Measurements from ENCODE around the gene LRRC59.

The LRRC59 gene

GRCh38 chr17:50347894-50348291 is 49.4 kb downstream of the LRRC59 start:
- H3K36me3 ChIP-seq (ENCODE audit: control insufficient read depth in 1 of 2, insufficient read depth in 2 of 2, low read depth in 1 of 2, low read length in 2 of 2), result peaks cover 9 to 14% of the 10 kb centered on the region in 2 experiments
- no peaks in the 10 kb centered on the region for H3K27me3 ChIP-seq (ENCODE audit: control insufficient read depth in 1 of 2, insufficient read depth in 1 of 2, low read length in 2 of 2)
- peaks cover 39% of the 10 kb centered on the region for H3K79me1 ChIP-seq (replicated peaks; ENCODE audit: low read length, poor library complexity, severe bottlenecking)
- WGBS, result 98% methylated on average over 1 of the region's 3 CpGs
- no peak overlapping the region for H2AFZ ChIP-seq (ENCODE audit: low read depth, low read length)
- H3K14ac ChIP-seq (ENCODE audit: low read length in 2 of 2), result no peak overlapping the region
- no peak overlapping the region for H3K4me2 ChIP-seq (ENCODE audit: low read length, poor library complexity, severe bottlenecking)
- no peak overlapping the region for H2BK120ac ChIP-seq (ENCODE audit: low read depth, low read length)
- no peak overlapping the region for H3K23ac ChIP-seq (ENCODE audit: low read length in 2 of 2)
- H3K18ac ChIP-seq (ENCODE audit: low read depth in 1 of 2, low read length in 2 of 2), result peak overlapping the region in 1 of 2 experiments; percentile 44
- H3K4me1 ChIP-seq (ENCODE audit: control insufficient read depth, insufficient read depth, low read depth, low read length), result peaks cover 31% of the 10 kb centered on the region
- no peak overlapping the region for H3K27ac ChIP-seq (ENCODE audit: low read length, poor library complexity, severe bottlenecking)
- H4K91ac ChIP-seq (ENCODE audit: low read length), result no peak overlapping the region
- no peak for DNase-seq
- no peaks in the 10 kb centered on the region for H3K9me3 ChIP-seq (ENCODE audit: control insufficient read depth, low read length)
- no peak overlapping the region for H4K8ac ChIP-seq (ENCODE audit: low read length)
- H3K4ac ChIP-seq (ENCODE audit: low read depth in 1 of 2, low read length in 2 of 2), result no peak overlapping the region
- H2BK15ac ChIP-seq (ENCODE audit: low read depth, poor library complexity, severe bottlenecking), result no peak overlapping the region
- peak overlapping the region; percentile 92 for H3K9ac ChIP-seq (ENCODE audit: low read length)
- no peak overlapping the region for H2BK5ac ChIP-seq (ENCODE audit: low read depth, low read length, poor library complexity, severe bottlenecking)
- no peak overlapping the region for H2BK12ac ChIP-seq (ENCODE audit: low read length in 2 of 2)
- no peak overlapping the region for H2AK5ac ChIP-seq (ENCODE audit: low read length, severe bottlenecking)
- H3K4me3 ChIP-seq (ENCODE audit: insufficient read depth in 1 of 2, low read depth in 1 of 2, low read length in 2 of 2), result peak overlapping the region in 1 of 2 experiments; percentile 99

GRCh38 chr17:50347117-50347893 is 50.0 kb downstream of the LRRC59 start:
- peaks cover 31% of the 10 kb centered on the region for H3K4me1 ChIP-seq (ENCODE audit: control insufficient read depth, insufficient read depth, low read depth, low read length)
- H4K8ac ChIP-seq (ENCODE audit: low read length), result no peak overlapping the region
- H4K91ac ChIP-seq (ENCODE audit: low read length), result peak overlapping the region; percentile 65
- peak overlapping the region; percentile 99 for H3K4me3 ChIP-seq (ENCODE audit: insufficient read depth in 1 of 2, low read depth in 1 of 2, low read length in 2 of 2)
- no peak overlapping the region for H2BK5ac ChIP-seq (ENCODE audit: low read depth, low read length, poor library complexity, severe bottlenecking)
- DNase-seq, result no peak
- H3K27me3 ChIP-seq (ENCODE audit: control insufficient read depth in 1 of 2, insufficient read depth in 1 of 2, low read length in 2 of 2), result no peaks in the 10 kb centered on the region
- H3K18ac ChIP-seq (ENCODE audit: low read depth in 1 of 2, low read length in 2 of 2), result peak overlapping the region; percentile 44 to 55
- no peaks in the 10 kb centered on the region for H3K9me3 ChIP-seq (ENCODE audit: control insufficient read depth, low read length)
- peak overlapping the region in 1 of 2 experiments; percentile 94 for H3K14ac ChIP-seq (ENCODE audit: low read length in 2 of 2)
- peak overlapping the region; percentile 74 for H3K4me2 ChIP-seq (ENCODE audit: low read length, poor library complexity, severe bottlenecking)
- peak overlapping the region; percentile 55 to 94 for H3K4ac ChIP-seq (ENCODE audit: low read depth in 1 of 2, low read length in 2 of 2)
- no peak overlapping the region for H2BK120ac ChIP-seq (ENCODE audit: low read depth, low read length)
- H2AK5ac ChIP-seq (ENCODE audit: low read length, severe bottlenecking), result peak overlapping the region; percentile 13
- no peak overlapping the region for H2BK15ac ChIP-seq (ENCODE audit: low read depth, poor library complexity, severe bottlenecking)
- no peak overlapping the region for H2AFZ ChIP-seq (ENCODE audit: low read depth, low read length)
- peak overlapping the region in 1 of 2 experiments; percentile 87 for H3K23ac ChIP-seq (ENCODE audit: low read length in 2 of 2)
- no peak overlapping the region for H3K27ac ChIP-seq (ENCODE audit: low read length, poor library complexity, severe bottlenecking)
- H3K36me3 ChIP-seq (ENCODE audit: control insufficient read depth in 1 of 2, insufficient read depth in 2 of 2, low read depth in 1 of 2, low read length in 2 of 2), result peaks cover 4 to 8% of the 10 kb centered on the region in 2 experiments
- H3K79me1 ChIP-seq (replicated peaks; ENCODE audit: low read length, poor library complexity, severe bottlenecking), result peaks cover 33% of the 10 kb centered on the region
- H3K9ac ChIP-seq (ENCODE audit: low read length), result peak overlapping the region; percentile 92
- 38% methylated on average over 16 of the region's 17 CpGs for WGBS
- H2BK12ac ChIP-seq (ENCODE audit: low read length in 2 of 2), result peak overlapping the region in 1 of 2 experiments; percentile 67

GRCh38 chr17:50346313-50347116 is 50.8 kb downstream of the LRRC59 start:
- Histone ChIP-seq H3K4me2 (ENCODE audit: low read length, poor library complexity, severe bottlenecking) (peak overlapping the region; percentile 74), H4K8ac (ENCODE audit: low read length) (peak overlapping the region; percentile 97), H4K91ac (ENCODE audit: low read length) (peak overlapping the region; percentile 94), H2BK15ac (ENCODE audit: low read depth, poor library complexity, severe bottlenecking) (peak overlapping the region; percentile 34), H2BK12ac (ENCODE audit: low read length in 2 of 2) (peak overlapping the region in 1 of 2 experiments; percentile 67), H3K4me3 (ENCODE audit: insufficient read depth in 1 of 2, low read depth in 1 of 2, low read length in 2 of 2) (peak overlapping the region; percentile 99), H3K14ac (ENCODE audit: low read length in 2 of 2) (peak overlapping the region in 1 of 2 experiments; percentile 99), H3K36me3 (ENCODE audit: control insufficient read depth in 1 of 2, insufficient read depth in 2 of 2, low read depth in 1 of 2, low read length in 2 of 2) (peaks cover 0 to 3% of the 10 kb centered on the region in 2 experiments), H3K23ac (ENCODE audit: low read length in 2 of 2) (peak overlapping the region in 1 of 2 experiments; percentile 63), H3K27ac (ENCODE audit: low read length, poor library complexity, severe bottlenecking) (no peak overlapping the region), H2BK120ac (ENCODE audit: low read depth, low read length) (peak overlapping the region; percentile 84), H3K4me1 (ENCODE audit: control insufficient read depth, insufficient read depth, low read depth, low read length) (peaks cover 31% of the 10 kb centered on the region), H3K18ac (ENCODE audit: low read depth in 1 of 2, low read length in 2 of 2) (peak overlapping the region; percentile 96 to 100), H3K4ac (ENCODE audit: low read depth in 1 of 2, low read length in 2 of 2) (peak overlapping the region; percentile 93 to 94), H3K79me1 (replicated peaks; ENCODE audit: low read length, poor library complexity, severe bottlenecking) (peaks cover 26% of the 10 kb centered on the region), H3K27me3 (ENCODE audit: control insufficient read depth in 1 of 2, insufficient read depth in 1 of 2, low read length in 2 of 2) (no peaks in the 10 kb centered on the region), H2BK5ac (ENCODE audit: low read depth, low read length, poor library complexity, severe bottlenecking) (peak overlapping the region; percentile 51), H2AFZ (ENCODE audit: low read depth, low read length) (peak overlapping the region; percentile 98), H3K9me3 (ENCODE audit: control insufficient read depth, low read length) (no peaks in the 10 kb centered on the region), H3K9ac (ENCODE audit: low read length) (peak overlapping the region; percentile 92), H2AK5ac (ENCODE audit: low read length, severe bottlenecking) (no peak overlapping the region)
- 2% methylated on average over 51 of the region's 57 CpGs for WGBS
- DNase-seq, result peak; percentile 42

All from mesenchymal stem cell (in vitro differentiated cells and primary cell).